ENCODE data around the gene HOXD4. TPM values are rescaled to one million over a fixed set of nuclear protein-coding genes. Genes with fewer than 3 reads are reported as not detected.

The HOXD4 gene
- total RNA-seq, 4 donors from 2014 or later = 2.2 to 2.6 TPM; not detected in 2

- H3K4me3 ChIP-seq (ENCODE audit: low read depth, poor library complexity, severe bottlenecking) = peak overlapping the region; percentile 11
- DNase-seq (ENCODE audit: low spot score in 2 of 2) = peak in 1 of 2 donors; percentile 95
- peak in 1 of 3 donors; percentile 64 for TF ChIP-seq CTCF (IDR thresholded peaks at IDR 0.05)
- TF ChIP-seq POLR2A (IDR thresholded peaks at IDR 0.05) = no peak
- intact Hi-C loops (cut with DNase I; ENCODE audit: low total_unique reads) = no loop called here
- 12% methylated on average over 27 of the region's 48 CpGs for WGBS, 2 donors
Measured at GRCh38 chr2:176140513-176141317, 10.6 kb upstream of the HOXD4 start.

GRCh38 chr2:176142281-176142680 lies 9.1 kb upstream of the HOXD4 start:
- 89 to 96% methylated on average over 2 of the region's 2 CpGs for WGBS, 2 donors
- TF ChIP-seq CTCF (IDR thresholded peaks at IDR 0.05) (no peak), POLR2A (IDR thresholded peaks at IDR 0.05) (no peak)
- no peak overlapping the region for H3K4me3 ChIP-seq (ENCODE audit: low read depth, poor library complexity, severe bottlenecking)
- intact Hi-C loops (cut with DNase I; ENCODE audit: low total_unique reads) = no loop called here
- DNase-seq (ENCODE audit: low spot score in 2 of 2) = no peak

GRCh38 chr2:176145085-176145969 lies 6.0 kb upstream of the HOXD4 start:
- intact Hi-C loops (cut with DNase I; ENCODE audit: low total_unique reads) = no loop called here
- H3K4me3 ChIP-seq (ENCODE audit: low read depth, poor library complexity, severe bottlenecking) = no peak overlapping the region
- TF ChIP-seq POLR2A (IDR thresholded peaks at IDR 0.05) = no peak
- TF ChIP-seq CTCF (IDR thresholded peaks at IDR 0.05) = no peak
- peak in 1 of 2 donors; percentile 42 for DNase-seq (ENCODE audit: low spot score in 2 of 2)
- 73 to 87% methylated on average over 4 of the region's 4 CpGs for WGBS, 2 donors

GRCh38 chr2:176146101-176146500 lies 5.2 kb upstream of the HOXD4 start:
- intact Hi-C loops (cut with DNase I; ENCODE audit: low total_unique reads) = no loop called here
- 43% methylated on average over 6 of the region's 6 CpGs for WGBS, 2 donors
- DNase-seq (ENCODE audit: low spot score in 2 of 2) = no peak
- H3K4me3 ChIP-seq (ENCODE audit: low read depth, poor library complexity, severe bottlenecking) = no peak overlapping the region
- TF ChIP-seq CTCF (IDR thresholded peaks at IDR 0.05) (no peak), POLR2A (IDR thresholded peaks at IDR 0.05) (no peak)

GRCh38 chr2:176146645-176147044 lies 4.7 kb upstream of the HOXD4 start:
- H3K4me3 ChIP-seq (ENCODE audit: low read depth, poor library complexity, severe bottlenecking) = no peak overlapping the region
- TF ChIP-seq POLR2A (IDR thresholded peaks at IDR 0.05) (no peak), CTCF (IDR thresholded peaks at IDR 0.05) (no peak)
- no peak for DNase-seq (ENCODE audit: low spot score in 2 of 2)
- intact Hi-C loops (cut with DNase I; ENCODE audit: low total_unique reads) = no loop called here

Measured in lower leg skin (tissue), 4 donors.